Suprapubic skin (tissue), 4 donors: Measurements from ENCODE around the gene RALB.

ENCODE experiments used
- EP300 ChIP-seq: sonication (generic); formaldehyde crosslinking; IDR thresholded peaks from one replicate; pipeline ENCODE4 v1.6.1; 2017; ENCODE audit warnings: antibody characterized with exemption
- POLR2A ChIP-seq, 2 donors: fragments of 450-650 bp; IDR thresholded peaks; one replicate each; pipeline ENCODE4 v1.6.1; 2017; ENCODE audit warnings: antibody characterized with exemption in 2 of 2, mild to moderate bottlenecking in 2 of 2, moderate library complexity in 2 of 2
- POLR2AphosphoS5 ChIP-seq, 3 donors: sonication (generic); formaldehyde crosslinking; IDR thresholded peaks; one replicate each; pipeline ENCODE4 v1.6.1; 2017; ENCODE audit warnings: antibody characterized with exemption in 3 of 3
- TF ChIP-seq, protein P1 (sequence below), 2 donors: fragments of 200-600 bp in 1 of 2; fragments of 450-650 bp in 1 of 2; sonication (generic) in 1 of 2; IDR thresholded peaks; one replicate each; pipeline ENCODE4 v1.5.1; 2016 to 2019; ENCODE audit warnings: antibody characterized with exemption in 2 of 2, mild to moderate bottlenecking in 1 of 2, moderate library complexity in 1 of 2

DNA sequence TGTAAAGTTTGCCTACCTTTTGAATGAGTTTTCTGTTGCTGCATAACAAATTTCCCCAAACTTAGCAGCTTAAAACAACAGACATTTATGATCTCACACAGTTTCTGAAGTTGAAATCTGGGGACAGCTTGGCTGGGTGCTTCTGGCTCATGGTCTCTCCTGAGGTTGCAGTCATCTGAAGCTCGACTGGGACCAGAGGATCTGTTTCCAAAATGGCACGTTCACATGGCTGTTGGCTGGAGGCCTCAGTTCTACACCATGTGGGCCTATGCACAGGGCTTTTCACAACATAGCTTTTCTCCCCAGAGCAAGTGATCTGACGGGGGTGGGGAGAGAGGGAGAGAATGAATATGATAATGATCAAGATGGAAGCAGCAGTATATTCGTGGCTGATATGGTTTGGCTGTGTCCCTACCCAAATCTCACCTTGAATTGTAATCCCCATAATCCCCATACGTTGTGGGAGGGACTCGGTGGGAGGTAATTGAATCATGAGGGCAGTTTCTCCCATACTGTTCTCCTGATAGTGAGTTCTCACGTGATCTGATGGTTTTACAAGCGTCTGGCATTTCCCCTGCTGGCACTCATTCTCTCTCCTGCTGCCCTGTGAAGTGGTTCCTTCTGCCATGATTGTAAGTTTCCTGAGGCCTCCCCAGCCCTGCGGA lies 3.5 kb downstream of the RALB start:
- TF ChIP-seq, protein P1, sequence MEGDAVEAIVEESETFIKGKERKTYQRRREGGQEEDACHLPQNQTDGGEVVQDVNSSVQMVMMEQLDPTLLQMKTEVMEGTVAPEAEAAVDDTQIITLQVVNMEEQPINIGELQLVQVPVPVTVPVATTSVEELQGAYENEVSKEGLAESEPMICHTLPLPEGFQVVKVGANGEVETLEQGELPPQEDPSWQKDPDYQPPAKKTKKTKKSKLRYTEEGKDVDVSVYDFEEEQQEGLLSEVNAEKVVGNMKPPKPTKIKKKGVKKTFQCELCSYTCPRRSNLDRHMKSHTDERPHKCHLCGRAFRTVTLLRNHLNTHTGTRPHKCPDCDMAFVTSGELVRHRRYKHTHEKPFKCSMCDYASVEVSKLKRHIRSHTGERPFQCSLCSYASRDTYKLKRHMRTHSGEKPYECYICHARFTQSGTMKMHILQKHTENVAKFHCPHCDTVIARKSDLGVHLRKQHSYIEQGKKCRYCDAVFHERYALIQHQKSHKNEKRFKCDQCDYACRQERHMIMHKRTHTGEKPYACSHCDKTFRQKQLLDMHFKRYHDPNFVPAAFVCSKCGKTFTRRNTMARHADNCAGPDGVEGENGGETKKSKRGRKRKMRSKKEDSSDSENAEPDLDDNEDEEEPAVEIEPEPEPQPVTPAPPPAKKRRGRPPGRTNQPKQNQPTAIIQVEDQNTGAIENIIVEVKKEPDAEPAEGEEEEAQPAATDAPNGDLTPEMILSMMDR (IDR thresholded peaks at IDR 0.05), result no peak
- TF ChIP-seq POLR2AphosphoS5 (IDR thresholded peaks at IDR 0.05) (no peak), POLR2A (IDR thresholded peaks at IDR 0.05) (no peak), EP300 (no peak)
